Osteoblast (primary cell): Measurements from ENCODE around the gene CASP6. TPM values are rescaled to one million over a fixed set of nuclear protein-coding genes. Genes with fewer than 3 reads are reported as not detected.

ENCODE experiments used
- DNase-seq: peaks from one replicate; pipeline ENCODE4 v3.0.0; 2011; ENCODE audit warnings: low spot score, mixed read lengths; ENCODE audit not compliant: insufficient read length; ENCODE audit errors: missing footprints
- H2AFZ ChIP-seq: 2 replicates; pipeline ENCODE4 v1.6.0; 2011; ENCODE audit warnings: mild to moderate bottlenecking, low read length
- H3K27ac ChIP-seq: 2 replicates; pipeline ENCODE4 v1.5.1; 2011; ENCODE audit warnings: mild to moderate bottlenecking, low read depth, low read length, moderate library complexity
- H3K27me3 ChIP-seq: 2 replicates; pipeline ENCODE4 v1.6.0; 2012; ENCODE audit warnings: mild to moderate bottlenecking, control low read depth, inconsistent platforms, low read length, moderate library complexity; ENCODE audit not compliant: insufficient read depth
- H3K36me3 ChIP-seq: 2 replicates; pipeline ENCODE4 v1.5.1; 2011; ENCODE audit warnings: mild to moderate bottlenecking, low read length, control low read depth, moderate library complexity; ENCODE audit not compliant: insufficient read depth
- H3K4me1 ChIP-seq: 2 replicates; pipeline ENCODE4 v1.5.1; 2011; ENCODE audit warnings: mild to moderate bottlenecking, low read length, control low read depth, moderate library complexity; ENCODE audit not compliant: insufficient read depth
- H3K4me2 ChIP-seq: 2 replicates; pipeline ENCODE4 v1.6.0; 2011; ENCODE audit warnings: mild to moderate bottlenecking, low read length; ENCODE audit not compliant: insufficient read depth
- H3K4me3 ChIP-seq: fragments of 200-600 bp; sonication (generic); 3 replicates; pipeline ENCODE4 v1.5.1; 2012; ENCODE audit warnings: mild to moderate bottlenecking, low read length, inconsistent platforms; ENCODE audit not compliant: insufficient read depth
- H3K79me2 ChIP-seq: 2 replicates; pipeline ENCODE4 v1.6.0; 2012; ENCODE audit warnings: mild to moderate bottlenecking, low read length, control low read depth, inconsistent platforms; ENCODE audit not compliant: insufficient read depth
- H3K9me3 ChIP-seq: 2 replicates; pipeline ENCODE4 v1.5.1; 2011; ENCODE audit warnings: low read depth, low read length, control low read depth
- H4K20me1 ChIP-seq: 2 replicates; pipeline ENCODE4 v1.6.0; 2012; ENCODE audit warnings: mild to moderate bottlenecking, low read length, control low read depth; ENCODE audit not compliant: insufficient read depth
- total RNA-seq: library from RNA; depleted of rRNA; stranded (reverse); fragments of >200 nt; gene quantifications from 2 replicates; pipeline ENCODE4 v1.2.3, GENCODE V29; 2012
- TF ChIP-seq, protein P1 (sequence below): IDR thresholded peaks from 2 replicates; pipeline ENCODE4 v1.5.1; 2011; ENCODE audit warnings: mild to moderate bottlenecking, low read depth, low read length, moderate library complexity; ENCODE audit errors: extremely low read depth

Gene CASP6
- total RNA-seq, 1 donor, result 25.3 TPM

DNA sequence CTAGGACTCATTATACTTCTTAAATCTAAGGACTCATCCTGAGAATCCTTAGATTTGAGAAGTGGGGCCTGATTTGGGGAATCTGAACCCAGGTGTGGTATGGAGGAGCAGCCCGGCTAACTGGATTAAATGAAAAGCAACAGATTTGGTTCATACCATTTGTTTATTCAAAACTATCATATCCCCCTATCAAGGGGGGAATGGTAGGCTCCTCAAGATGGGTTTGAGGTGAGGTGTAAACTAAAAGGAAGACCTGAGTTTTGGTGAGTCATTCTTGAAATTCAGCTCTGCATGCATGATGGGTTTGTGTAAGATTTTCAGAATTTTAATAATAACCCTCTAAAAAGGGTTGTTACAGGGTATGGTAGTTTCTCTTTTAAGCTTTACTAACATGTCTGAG, 53.4 kb downstream of the CASP6 start:
- no peaks in the 10 kb centered on the region for H3K36me3 ChIP-seq
- no peak overlapping the region for H3K4me3 ChIP-seq
- H3K79me2 ChIP-seq, result no peaks in the 10 kb centered on the region
- no peaks in the 10 kb centered on the region for H4K20me1 ChIP-seq
- H3K27ac ChIP-seq, result no peak overlapping the region
- no peak overlapping the region for H3K4me2 ChIP-seq
- no peak overlapping the region for H2AFZ ChIP-seq
- H3K4me1 ChIP-seq, result no peaks in the 10 kb centered on the region
- no peak for DNase-seq
- no peaks in the 10 kb centered on the region for H3K27me3 ChIP-seq
- no peaks in the 10 kb centered on the region for H3K9me3 ChIP-seq
- TF ChIP-seq, protein P1, sequence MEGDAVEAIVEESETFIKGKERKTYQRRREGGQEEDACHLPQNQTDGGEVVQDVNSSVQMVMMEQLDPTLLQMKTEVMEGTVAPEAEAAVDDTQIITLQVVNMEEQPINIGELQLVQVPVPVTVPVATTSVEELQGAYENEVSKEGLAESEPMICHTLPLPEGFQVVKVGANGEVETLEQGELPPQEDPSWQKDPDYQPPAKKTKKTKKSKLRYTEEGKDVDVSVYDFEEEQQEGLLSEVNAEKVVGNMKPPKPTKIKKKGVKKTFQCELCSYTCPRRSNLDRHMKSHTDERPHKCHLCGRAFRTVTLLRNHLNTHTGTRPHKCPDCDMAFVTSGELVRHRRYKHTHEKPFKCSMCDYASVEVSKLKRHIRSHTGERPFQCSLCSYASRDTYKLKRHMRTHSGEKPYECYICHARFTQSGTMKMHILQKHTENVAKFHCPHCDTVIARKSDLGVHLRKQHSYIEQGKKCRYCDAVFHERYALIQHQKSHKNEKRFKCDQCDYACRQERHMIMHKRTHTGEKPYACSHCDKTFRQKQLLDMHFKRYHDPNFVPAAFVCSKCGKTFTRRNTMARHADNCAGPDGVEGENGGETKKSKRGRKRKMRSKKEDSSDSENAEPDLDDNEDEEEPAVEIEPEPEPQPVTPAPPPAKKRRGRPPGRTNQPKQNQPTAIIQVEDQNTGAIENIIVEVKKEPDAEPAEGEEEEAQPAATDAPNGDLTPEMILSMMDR, result no peak

DNA sequence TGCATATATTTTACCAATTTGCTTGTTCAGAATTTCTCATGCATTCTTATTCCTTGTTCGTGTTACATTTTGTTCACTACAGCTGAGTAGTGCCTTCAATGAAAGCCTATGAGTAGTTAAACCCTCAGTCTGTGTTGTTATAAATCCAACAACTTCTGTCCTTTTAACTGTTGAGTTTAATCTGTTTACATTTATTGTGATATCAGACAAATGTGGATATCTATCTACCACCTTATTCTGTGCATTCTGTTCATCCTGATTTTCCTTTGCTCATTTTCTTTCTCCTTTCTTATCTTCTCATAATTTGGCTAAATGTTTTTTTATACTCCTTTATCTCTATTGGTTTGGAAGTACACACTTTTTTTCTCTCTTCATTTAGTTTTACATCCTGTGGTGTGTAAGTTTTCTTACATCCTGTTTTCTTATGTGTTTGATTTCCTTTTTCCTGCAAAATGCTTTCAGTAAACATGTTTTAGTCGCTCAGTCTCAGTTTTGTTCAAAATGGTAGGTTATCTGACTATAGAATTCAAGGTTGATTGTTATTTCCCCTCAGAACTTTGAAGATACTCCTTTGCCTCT, 54.2 kb downstream of the CASP6 start:
- Histone ChIP-seq H3K4me1 (no peaks in the 10 kb centered on the region), H3K27ac (no peak overlapping the region), H3K9me3 (no peaks in the 10 kb centered on the region), H3K4me3 (no peak overlapping the region), H3K36me3 (no peaks in the 10 kb centered on the region), H2AFZ (no peak overlapping the region), H4K20me1 (no peaks in the 10 kb centered on the region), H3K79me2 (no peaks in the 10 kb centered on the region), H3K4me2 (no peak overlapping the region), H3K27me3 (no peaks in the 10 kb centered on the region)
- DNase-seq, result no peak
- TF ChIP-seq, protein P1, result no peak

GRCh38 chr4:109648266-109648996, 54.8 kb downstream of the CASP6 start:
- no peak for DNase-seq
- no peaks in the 10 kb centered on the region for H3K36me3 ChIP-seq
- no peaks in the 10 kb centered on the region for H3K79me2 ChIP-seq
- no peak overlapping the region for H3K27ac ChIP-seq
- H3K27me3 ChIP-seq, result no peaks in the 10 kb centered on the region
- no peaks in the 10 kb centered on the region for H3K9me3 ChIP-seq
- no peak overlapping the region for H3K4me2 ChIP-seq
- H3K4me1 ChIP-seq, result no peaks in the 10 kb centered on the region
- H2AFZ ChIP-seq, result no peak overlapping the region
- no peaks in the 10 kb centered on the region for H4K20me1 ChIP-seq
- TF ChIP-seq, protein P1, result no peak
- H3K4me3 ChIP-seq, result no peak overlapping the region

DNA sequence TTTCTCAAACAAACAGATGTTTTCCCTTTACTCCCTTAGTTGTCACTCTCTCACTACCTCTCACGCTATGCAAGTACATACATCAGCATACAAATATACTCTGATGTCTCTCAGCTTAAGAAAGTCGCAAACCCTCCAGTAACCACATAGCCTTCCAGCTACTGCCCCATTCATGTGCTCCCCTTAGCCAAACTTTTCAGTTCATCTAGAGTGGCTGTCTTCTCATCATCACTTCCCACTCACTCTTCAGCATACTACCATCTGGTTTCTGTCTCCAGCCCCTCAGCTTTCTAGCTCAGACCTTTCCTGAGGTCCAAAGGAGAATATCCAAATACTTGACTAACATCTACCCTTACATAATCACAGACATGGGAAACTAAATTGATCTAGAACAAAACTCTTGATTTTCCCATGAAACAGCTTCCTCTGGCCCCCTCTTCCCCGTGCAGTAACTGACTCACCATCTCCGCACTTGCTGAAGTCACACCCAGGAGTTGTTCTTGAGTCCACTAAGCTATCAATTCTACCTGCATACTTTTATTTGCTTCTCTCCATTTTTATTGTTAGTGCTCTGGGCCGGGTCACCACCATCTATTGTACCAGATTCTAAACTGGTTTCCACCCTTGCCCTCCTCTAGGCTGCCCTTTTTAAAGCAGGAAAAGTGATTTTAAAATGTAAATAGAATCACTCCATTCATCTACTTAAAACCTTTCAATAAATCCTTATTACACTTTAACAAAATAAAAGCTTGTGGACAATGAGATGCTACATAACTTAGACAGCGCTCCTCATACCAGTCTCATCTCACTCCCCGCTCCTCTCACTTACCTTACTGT, 57.2 kb downstream of the CASP6 start:
- Histone ChIP-seq H3K27ac (no peak overlapping the region), H3K4me1 (no peaks in the 10 kb centered on the region), H3K4me2 (no peak overlapping the region), H3K4me3 (no peak overlapping the region), H3K9me3 (no peaks in the 10 kb centered on the region), H4K20me1 (no peaks in the 10 kb centered on the region), H3K79me2 (no peaks in the 10 kb centered on the region), H3K36me3 (no peaks in the 10 kb centered on the region), H2AFZ (no peak overlapping the region), H3K27me3 (no peaks in the 10 kb centered on the region)
- TF ChIP-seq, protein P1, result no peak
- no peak for DNase-seq
